Measurements from ENCODE around the gene SBF2.

SBF2 gene

DNA sequence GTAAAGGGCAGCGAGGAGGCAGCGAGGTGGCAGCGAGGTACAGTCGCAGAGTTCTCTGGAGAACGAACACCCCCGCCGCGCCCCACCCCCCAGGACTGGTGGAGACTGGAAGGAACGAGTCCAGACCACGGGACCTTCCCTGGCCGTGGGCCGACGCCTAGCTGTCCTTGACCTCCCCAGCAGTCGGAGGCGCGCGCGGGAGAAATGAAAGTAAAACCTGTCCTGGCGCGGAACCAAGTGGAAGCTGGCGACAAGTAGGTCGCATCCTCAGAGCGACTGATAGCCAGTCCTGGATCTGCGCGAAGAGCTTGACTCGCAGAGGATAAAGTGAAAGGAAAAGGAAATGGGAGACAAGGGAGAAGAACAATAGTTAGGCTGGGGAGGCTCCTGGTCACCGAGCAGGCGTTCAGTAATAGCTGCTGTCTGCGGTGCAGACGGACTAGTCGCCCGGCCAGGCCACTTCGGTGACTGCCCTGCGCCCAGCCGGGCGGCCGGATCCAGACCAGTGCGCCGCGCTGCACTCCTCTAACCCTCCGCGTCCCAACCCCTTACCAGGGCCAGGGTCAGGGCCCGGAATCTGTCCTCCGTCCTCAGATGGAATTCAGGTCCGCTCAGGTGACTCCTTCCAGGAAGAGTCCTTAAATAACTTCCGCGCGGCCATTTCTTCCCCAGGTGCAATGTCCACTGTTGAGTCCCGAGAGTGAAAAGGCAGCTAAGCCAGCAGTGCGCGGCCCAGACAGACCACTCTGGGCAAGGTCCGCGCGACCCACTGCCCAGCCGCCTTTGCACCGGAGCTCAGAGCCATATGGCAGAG lies 8.9 kb upstream of the SBF2 start:
- DNase-seq: peak in 43 of 51 donors; percentile 27 to 83 (median 61)

DNA sequence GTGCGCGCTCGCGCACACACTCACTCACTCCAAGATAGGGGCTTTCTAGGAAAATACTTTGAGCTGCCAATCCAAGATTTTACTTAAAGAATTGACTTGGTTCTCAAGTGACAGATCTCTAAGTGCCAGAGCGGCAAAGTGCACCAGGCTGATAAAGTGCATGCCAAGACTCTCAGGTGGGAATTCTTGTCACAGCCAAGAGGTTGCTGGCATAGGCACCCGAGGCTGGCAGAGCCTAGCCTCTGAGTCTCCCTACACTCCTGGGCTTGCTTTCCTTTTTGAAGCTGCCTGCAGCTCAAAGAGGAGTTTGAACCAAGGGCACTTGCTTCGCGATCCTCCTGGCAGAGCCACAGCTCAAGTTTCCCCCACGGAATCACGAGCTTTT lies 8.3 kb upstream of the SBF2 start:
- peak in 2 of 51 donors; percentile 64 for DNase-seq

DNA sequence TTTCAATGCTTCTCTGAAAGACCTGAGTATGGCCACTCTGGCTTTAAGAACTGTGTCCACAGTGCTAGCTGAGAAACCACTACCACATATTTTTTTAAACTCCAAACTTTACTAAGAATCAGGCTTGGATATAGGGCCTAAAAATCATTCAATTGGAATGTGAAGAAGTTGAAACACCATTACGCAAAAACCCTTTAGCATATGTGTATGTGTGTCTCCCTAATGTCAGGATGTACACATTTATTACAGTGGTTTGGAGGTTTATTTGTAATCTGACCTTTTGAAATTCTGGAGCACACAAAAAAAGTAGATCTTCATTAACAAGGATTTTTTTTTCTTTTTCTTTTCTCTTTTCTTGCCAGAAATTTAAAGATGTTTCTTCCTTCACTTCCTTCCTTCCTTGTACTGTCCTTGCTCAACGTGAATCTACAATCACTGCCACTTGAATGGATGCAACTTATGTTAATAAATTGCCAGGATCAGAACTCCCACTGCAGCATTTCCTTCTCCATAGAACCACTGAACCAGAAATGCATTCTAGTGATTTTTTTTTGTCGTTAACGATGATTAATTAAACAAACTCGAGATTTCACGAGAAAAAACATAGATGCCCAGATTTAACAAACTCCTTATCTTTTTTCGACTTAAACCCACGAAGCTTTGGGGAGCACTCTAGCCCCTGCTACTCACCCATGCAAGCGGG lies 7.8 kb upstream of the SBF2 start:
- no peak for DNase-seq

DNA sequence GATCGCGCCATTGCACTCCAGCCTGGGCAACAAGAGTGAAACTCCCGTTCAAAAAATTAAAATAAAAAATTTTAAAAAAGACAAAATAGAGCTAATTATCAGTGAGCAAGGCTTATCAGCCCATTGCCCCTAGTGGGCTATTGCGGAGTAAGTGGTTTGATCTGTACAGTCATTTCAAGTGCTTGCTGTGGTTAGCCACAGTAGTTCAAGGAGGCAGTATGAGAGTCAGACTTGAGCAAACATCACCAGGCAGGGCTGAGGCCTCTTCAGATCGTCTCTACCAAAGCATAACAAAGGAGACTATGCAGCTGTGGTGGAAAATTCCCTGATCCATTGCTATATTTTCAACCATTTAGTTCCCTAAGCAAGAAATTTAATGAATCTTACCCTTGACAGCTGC lies 4.3 kb upstream of the SBF2 start:
- no peak for DNase-seq

DNA sequence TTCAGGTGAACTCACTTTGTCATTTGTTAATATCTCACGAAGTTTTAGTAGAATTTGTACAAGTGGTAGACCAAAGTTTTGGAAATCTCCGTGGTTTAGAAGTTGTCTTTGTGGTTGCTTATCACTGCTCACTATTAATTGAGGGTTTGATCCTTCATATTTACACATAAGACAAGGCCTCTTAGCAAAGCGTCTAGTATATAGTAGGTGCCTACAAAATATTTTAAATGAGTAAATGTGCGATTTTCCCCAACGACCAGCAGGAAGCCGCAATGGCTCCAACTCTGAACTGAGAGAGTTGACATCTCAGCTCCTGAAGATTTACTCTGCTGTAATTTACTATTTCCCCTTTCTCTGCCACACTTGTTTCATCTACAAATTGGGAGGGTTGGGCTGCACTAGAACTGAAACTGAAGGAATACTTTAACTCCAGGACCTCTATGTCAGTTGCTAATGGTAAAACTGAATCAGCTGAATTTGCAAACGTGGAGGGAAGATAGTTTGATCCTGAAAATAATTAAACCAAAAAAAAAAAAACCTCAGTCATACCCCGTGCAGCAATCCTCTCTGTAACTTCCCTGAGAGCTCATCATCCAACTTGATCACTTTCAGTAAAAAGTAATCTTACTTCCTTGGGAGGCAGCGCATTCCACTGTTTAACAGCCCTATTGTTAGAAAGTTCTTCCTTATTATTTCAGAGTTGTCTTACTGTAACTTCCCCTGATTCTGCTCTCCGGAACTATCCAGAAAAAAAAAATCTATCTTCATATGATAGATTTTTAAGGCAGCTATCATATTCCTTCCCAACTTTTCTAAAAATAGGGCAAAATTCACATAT lies 1.3 kb upstream of the SBF2 start:
- DNase-seq: no peak

DNA sequence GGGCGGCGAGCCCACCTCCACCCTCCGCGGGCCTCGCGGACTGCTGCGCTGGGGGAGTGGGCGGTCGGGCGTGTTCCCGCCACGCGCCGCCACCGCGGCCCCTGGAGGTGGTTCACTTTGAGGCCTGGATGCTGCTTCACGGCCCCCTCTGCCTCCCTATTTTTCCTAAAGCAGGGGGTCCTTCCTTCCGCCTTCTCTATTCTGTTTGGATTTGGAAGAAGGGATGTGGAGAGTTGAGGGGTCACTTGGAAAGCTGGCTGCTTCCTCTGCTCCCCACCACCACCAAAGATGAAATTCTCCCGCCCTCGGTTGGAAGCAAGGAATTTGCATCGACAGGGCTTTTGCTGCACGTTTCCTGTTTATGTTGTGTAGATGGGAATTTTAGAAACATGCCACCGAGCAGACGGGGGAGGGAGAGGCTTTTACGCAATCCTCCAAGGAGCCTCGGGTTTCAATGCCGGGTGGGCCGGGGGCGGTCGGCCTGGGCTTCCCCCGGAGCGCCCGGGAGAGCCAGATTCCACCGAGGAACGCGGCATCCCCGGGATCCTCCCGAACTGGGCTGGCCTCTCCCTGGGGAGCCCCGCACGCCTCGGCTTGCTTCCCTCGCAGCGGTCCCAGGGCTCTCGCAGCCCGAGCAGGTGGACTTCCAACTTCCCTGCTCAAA lies 403 bp upstream of the SBF2 start:
- peak in 11 of 51 donors; percentile 11 to 68 (median 32) for DNase-seq

DNA sequence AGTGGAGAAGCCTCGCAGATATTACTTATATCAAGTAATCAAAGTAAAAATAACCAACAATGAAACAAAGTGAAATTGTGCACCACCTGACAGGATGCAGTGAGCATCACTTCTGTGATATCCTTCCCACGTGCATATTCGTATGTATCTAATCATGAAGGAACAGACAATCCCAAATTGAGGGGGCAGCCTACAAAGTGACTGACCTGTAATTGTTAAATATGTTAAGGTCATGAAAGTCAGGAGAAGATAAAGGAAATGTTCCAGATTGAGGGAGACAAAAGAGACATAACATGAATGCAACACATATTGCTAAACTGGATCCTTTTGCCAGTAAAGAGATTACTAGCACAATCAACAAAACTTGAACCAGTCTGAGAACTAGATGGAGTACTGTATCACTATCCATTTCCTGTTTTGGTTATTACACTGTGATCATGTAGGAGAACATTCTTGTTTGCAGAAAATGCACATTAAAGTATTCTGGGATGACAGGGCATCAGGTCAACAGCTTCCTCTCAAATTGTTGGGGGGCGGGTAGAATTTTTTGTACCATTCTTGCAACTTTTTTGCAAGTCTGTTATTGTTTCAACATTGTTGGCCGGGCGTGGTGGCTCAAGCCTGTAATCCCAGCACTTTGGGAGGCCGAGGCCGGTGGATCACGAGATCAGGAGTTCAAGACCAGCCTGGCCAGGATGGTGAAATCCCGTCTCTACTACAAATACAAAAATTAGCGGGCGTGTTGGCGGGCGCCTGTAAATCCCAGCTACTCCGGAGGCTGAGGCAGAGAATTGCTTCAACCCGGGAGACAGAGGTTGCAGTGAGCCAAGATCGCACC lies 2.0 kb downstream of the SBF2 start:
- no peak for DNase-seq

DNA sequence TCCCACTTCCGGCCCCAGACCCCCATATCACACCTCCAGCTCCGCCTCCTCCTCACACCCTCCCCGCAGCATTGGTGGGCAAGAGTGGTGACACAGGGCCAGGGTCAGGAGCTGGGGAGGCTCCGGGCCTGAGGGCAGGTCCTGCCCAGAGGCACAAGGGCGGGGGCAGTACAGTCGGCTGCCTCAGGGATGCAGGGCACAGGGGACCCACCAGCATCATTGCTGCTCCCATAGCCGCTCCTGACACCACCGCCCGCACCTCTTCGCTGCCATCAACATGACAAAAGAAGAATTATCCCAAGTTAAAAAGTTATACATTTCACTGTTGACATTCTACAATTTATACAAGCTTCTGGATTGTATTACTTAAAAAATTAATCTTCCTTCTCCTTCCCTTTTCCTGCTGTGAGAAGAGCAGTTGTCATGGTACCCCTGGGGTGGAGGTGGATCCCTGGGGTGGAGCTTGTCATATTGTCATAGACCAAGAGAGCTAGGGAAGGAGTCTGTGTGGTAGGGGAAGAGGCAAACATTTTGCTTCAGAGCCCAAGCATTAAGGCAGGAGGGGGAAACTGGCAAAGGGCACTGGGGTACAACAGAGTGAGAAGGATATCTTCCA lies 4.1 kb downstream of the SBF2 start:
- peak in 1 of 51 donors; percentile 50 for DNase-seq

DNA sequence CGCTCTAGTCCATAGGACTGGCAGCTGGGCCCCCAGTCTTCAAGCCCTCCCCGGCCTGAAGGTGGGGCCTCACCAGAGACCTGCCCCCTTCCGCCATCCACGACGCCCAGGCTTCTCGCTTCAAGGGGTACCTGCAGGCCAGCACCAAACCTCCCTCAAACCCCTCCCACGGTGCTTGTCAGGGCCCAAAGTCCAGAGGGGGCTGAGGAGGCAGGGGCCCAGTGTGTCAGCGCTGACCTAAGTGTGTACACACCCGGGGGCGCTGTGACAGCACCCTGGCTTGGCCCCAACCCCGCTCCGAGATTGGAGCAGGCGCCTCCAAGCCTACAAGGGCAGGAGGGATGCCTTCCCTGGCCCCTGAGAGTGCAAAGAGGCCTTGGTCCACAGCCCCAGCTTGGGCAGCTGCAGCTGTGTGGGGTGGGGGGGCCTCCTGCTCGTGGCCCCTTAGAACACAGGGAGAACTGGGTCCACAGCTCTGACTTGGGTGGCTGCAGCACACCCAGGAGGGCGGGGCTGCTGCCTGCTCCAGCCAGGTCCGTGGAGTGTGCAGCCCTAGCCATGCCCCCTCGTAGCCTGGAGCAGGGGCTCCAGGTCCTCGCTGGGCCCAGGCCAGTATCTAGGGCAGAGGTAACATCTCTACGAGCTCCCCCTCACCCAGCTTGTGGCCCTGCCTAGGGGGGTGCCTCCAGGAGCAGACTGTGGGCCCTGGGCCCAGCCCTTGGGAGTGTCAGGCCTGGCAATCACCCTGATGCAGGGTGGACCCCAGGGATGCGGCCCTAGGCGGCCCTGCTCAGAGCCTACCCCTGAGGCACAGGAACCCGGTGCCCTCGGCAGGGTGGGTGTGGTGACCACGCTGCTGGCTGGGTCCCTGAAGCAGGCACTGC lies 4.9 kb downstream of the SBF2 start:
- no peak for DNase-seq

DNA sequence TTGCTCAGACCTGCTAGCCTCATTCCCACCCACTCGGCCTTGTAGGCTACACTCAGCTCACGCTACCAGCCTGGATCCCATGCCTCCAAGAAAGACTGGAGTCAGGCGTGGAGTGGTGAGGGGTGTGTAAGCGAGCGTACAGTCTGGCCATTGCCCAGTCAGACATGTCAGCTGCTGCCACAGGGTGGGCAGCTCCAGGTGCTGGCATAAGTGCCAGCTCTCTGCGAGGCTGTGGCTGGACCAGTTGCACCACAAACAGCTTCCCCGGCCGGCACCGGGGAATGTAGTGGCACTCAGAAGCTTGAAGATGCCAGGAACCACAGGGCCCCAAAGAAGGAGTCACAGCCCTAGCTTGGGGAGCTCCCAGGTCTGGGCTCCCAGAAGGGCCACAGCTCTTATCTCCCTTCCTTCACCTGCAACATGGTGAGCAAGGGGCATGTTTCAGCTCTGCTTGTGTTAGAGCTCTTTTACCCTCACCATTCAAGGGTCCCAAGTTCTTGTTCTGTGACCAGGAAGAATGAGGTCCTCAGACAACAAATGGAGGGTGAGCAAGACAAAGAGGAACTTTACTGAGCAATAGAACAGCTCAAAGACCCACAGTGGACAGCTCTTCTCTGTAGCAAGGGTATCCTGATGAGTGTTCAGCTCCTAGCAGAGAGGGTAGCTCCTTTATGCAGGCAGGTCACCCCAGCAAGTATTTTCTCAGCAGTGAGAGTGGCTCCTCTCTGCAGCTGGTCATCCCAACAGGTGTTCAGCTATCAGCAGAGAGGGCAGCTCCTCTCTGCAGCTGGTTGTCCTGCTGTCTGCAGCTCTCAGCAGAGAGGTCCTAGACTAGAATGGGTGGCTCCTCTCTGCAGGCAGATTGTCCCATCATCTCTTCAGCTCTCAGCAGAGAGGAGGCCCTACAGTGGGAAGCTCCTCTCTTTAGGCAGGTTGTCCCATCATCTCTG lies 6.0 kb downstream of the SBF2 start:
- DNase-seq: no peak

DNA sequence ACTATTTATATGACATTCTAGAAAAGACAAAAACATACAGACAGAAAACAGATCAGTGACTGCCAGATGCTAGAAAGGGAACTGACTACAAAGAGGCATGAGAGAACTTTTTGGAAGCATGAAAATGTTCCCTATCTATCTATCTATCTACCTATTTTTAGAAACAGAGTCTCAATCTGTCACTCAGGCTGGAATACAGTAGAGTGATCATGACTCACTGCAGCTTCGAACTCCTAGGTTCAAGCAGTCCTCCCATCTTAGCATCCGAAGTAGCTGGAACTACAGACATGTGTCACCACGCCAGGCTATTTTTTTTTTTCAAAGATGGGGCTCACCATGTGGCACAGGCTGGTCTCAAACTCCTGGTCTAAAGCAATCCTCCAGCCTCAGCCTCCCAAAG lies 6.9 kb downstream of the SBF2 start:
- no peak for DNase-seq

DNA sequence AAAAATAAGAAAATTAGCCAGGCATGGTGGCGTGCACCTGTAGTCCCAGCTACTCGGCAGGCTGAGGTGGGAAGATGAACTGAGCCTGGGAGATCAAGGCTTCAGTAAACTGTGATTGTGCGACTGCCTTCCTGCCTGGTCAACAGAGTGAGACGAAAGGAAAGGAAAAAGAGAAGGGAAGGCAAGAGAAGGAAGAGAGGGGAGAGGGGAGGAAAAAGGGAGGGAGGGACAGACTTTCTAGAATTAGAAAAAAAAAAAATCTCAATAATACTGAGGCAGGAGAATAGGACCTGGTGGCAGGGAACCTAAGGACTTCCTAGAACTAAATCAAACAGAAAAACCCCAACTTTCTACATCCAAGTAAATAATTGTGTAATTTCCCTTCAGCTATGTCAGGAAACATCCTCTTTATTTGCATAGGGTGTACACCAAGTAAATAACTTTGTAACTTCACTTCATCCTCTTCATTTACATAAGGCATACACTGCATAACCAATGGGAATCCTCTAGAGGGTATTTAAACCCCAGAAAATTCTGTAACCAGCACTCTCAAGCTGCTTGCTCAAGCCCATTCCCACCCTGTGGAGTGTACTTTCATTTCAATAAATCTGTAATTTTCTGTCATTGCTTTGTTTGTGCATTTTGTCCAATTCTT lies 8.7 kb downstream of the SBF2 start:
- DNase-seq: no peak

DNA sequence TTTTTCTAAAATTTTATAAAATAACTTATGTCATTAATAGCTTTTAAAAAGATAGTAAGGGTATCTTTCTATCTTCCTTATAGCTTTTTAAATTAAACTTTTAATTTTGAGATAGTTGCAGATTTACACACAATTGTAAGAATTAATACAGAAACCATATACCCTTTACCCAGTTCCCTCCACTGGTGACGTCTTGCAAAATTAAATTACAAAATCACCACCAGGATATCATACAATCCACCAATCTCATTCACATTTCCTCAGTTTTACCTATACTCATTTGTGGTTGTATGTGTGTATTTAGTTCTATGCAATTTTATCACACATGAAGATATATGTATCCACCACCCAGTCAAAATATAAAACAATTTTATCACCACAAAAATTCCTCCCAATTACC lies 10.0 kb downstream of the SBF2 start:
- no peak for DNase-seq

DNA sequence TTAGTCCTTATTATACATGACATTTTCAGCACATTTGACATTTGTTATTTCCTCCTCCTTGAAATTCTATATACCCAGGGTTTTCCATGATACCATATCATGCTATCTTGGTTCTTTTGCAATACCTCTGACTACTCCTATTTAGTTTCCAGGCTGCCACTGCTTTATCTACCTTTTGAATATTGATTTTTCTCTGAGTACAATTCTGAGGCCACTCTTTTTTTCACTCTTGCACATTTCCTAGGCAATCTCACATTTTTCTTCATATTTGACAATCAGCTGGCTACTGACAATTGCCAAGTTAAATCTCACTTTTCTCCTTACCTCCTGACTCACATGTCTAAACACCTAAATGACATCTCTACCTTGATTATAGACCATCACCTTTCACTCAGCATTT lies 11.9 kb downstream of the SBF2 start:
- no peak for DNase-seq

DNA sequence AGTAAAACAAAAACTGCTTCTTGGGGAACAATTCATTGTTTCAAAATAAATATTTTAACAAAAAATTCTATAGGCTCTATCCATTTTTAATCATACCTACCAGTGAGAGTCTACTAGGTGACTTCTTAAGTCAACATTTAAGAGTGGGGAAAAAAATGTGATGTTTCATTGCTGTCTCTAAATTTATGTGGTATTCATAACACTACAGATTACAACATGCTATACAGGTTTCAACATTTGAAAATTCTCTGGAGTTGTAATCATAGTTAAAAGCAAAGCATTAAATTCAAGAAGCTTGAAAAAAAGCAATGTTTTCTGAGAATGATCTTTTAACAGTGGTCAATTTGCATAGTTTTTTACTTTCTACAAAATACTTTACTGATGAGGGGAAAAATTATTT lies 18.3 kb downstream of the SBF2 start:
- no peak for DNase-seq

DNA sequence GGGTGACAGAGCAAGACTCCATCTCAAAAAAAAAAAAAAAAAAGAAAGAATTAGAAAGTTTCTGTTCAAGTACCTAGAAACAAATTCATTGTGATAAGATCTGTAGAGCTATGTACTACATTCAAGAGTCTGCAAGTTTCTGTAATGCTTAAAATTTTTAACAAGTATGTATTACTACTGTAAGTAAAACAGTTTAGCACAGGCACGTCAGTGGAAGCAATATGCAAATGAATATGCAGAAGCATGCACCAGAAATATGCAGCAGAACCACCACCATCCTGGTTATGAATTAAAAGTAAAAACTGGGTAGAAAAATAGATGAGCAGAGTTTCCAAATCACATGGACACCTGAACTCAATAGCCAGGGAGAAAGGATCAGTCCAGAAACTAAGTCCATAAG lies 19.3 kb downstream of the SBF2 start:
- no peak for DNase-seq

DNA sequence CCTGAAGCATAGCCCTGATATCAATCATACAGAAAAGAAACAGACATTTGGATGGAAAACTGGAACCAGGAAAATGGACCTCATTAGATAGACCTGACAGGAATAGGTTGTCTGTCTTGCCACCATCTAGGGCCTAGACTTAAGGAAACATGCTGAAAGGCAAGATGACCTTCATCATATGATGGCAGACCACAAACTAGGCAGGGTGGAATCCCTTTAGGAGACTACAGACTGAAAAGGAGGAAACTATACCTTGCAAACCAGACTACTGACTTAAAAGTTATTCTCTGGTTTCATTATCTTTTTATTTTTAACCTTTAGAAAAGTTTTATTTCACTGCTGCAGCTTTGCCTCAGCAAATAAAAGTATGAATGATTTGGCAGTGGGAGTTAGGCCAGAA lies 20.3 kb downstream of the SBF2 start:
- DNase-seq: peak in 1 of 51 donors; percentile 44
